IMR-90 (cell line): ENCODE results near the gene ROBO2. TPM values are rescaled to one million over a fixed set of nuclear protein-coding genes. Genes with fewer than 3 reads are reported as not detected.
A peak's percentile ranks its signal among the peaks of the same experiment; 100 is the strongest.

Source experiments
- ATAC-seq: fragments of 200-7000 bp; cut with Tn5 transposase; 2 replicates; pipeline ENCODE4 v1.9.1; 2020; ENCODE audit warnings: low read depth, mild to moderate bottlenecking, moderate library complexity
- BruUV-seq: library from RNA; stranded (reverse); fragments of 400-500 nt; replicated peaks from 2 replicates; lab custom pipeline; 2021; lab: Mats Ljungman, UMichigan
- CTCF ChIA-PET: fragments of 300-600 bp; formaldehyde crosslinking; extraction: SDS; loops from one replicate; lab custom pipeline; 2021; ENCODE audit warnings: antibody characterized with exemption; lab: Yijun Ruan, JAX
- POLR2A ChIA-PET: fragments of 300-600 bp; sonication (Branson Sonifier 250); formaldehyde crosslinking; loops from one replicate; lab custom pipeline; 2022; ENCODE audit warnings: antibody characterized with exemption; ENCODE audit not compliant: unreplicated experiment; lab: Charles Lee
- DNase-seq: peaks from one replicate; pipeline ENCODE4 v3.0.0; 2013
- H2AFZ ChIP-seq: replicated peaks from 2 replicates; pipeline ENCODE3; 2013; ENCODE audit warnings: low read length, mild to moderate bottlenecking; ENCODE audit not compliant: poor library complexity
- H2AK5ac ChIP-seq: 2 replicates; pipeline ENCODE4 v1.6.1; 2013; ENCODE audit warnings: low read depth, low read length, inconsistent platforms
- H2AK9ac ChIP-seq: replicated peaks from 2 replicates; pipeline ENCODE3; 2013; ENCODE audit warnings: mild to moderate bottlenecking, low read depth, low read length, moderate library complexity; ENCODE audit not compliant: poor library complexity
- H2BK120ac ChIP-seq: 2 replicates; pipeline ENCODE4 v1.6.1; 2013; ENCODE audit warnings: low read depth, low read length, inconsistent platforms
- H2BK15ac ChIP-seq: 3 replicates; pipeline ENCODE4 v1.6.1; 2013; ENCODE audit warnings: low read depth, low read length, inconsistent platforms
- H2BK20ac ChIP-seq: 2 replicates; pipeline ENCODE4 v1.6.1; 2013; ENCODE audit warnings: low read depth, mild to moderate bottlenecking, inconsistent platforms, low read length, moderate library complexity
- H2BK5ac ChIP-seq: 2 replicates; pipeline ENCODE4 v1.6.1; 2013; ENCODE audit warnings: mild to moderate bottlenecking, low read depth, low read length, inconsistent platforms; ENCODE audit not compliant: poor library complexity, severe bottlenecking
- H3K14ac ChIP-seq: replicated peaks from 2 replicates; pipeline ENCODE4 v1.6.1; 2013; ENCODE audit warnings: low read depth, low read length, inconsistent platforms
- H3K18ac ChIP-seq: 2 replicates; pipeline ENCODE4 v1.6.1; 2013; ENCODE audit warnings: low read depth, low read length, control low read depth
- H3K23ac ChIP-seq: 2 replicates; pipeline ENCODE4 v1.6.1; 2013; ENCODE audit warnings: low read depth, low read length, inconsistent platforms
- H3K27ac ChIP-seq: 2 replicates; pipeline ENCODE4 v1.5.1; 2013; ENCODE audit warnings: mild to moderate bottlenecking, control low read depth, low read length; ENCODE audit not compliant: insufficient read depth
- H3K27me3 ChIP-seq: 2 replicates; pipeline ENCODE4 v1.6.1; 2013; ENCODE audit warnings: low read length; ENCODE audit not compliant: control insufficient read depth, insufficient read depth
- H3K36me3 ChIP-seq: 2 replicates; pipeline ENCODE4 v1.6.1; 2013; ENCODE audit warnings: low read length, mixed read lengths; ENCODE audit not compliant: control insufficient read depth, insufficient read depth
- H3K4ac ChIP-seq: 2 replicates; pipeline ENCODE4 v1.6.1; 2013; ENCODE audit warnings: low read depth, low read length, inconsistent platforms
- H3K4me1 ChIP-seq: 2 replicates; pipeline ENCODE4 v1.6.1; 2013; ENCODE audit warnings: low read length, mixed read lengths; ENCODE audit not compliant: control insufficient read depth, insufficient read depth
- H3K4me2 ChIP-seq: 2 replicates; pipeline ENCODE4 v1.6.1; 2013; ENCODE audit warnings: low read depth, mild to moderate bottlenecking, control low read depth, low read length, moderate library complexity
- H3K4me3 ChIP-seq: 2 replicates; pipeline ENCODE4 v1.5.1; 2013; ENCODE audit warnings: low read depth, mild to moderate bottlenecking, control low read depth, low read length, moderate library complexity; ENCODE audit not compliant: insufficient read depth
- H3K56ac ChIP-seq: 2 replicates; pipeline ENCODE4 v1.6.1; 2013; ENCODE audit warnings: low read length, inconsistent platforms; ENCODE audit not compliant: insufficient read depth; ENCODE audit errors: extremely low read depth
- H3K79me1 ChIP-seq, 2 experiments: 2 replicates each; pipeline ENCODE4 v1.6.1; 2013; ENCODE audit warnings: low read length in 2 of 2, inconsistent platforms in 1 of 2, low read depth in 1 of 2
- H3K9ac ChIP-seq: 2 replicates; pipeline ENCODE4 v1.6.1; 2013; ENCODE audit warnings: low read depth, low read length, control low read depth
- H3K9me1 ChIP-seq: 2 replicates; pipeline ENCODE4 v1.6.1; 2013; ENCODE audit warnings: low read length, inconsistent platforms; ENCODE audit not compliant: insufficient read depth
- H3K9me3 ChIP-seq: 2 replicates; pipeline ENCODE4 v1.6.1; 2013; ENCODE audit warnings: low read length; ENCODE audit not compliant: control insufficient read depth, insufficient read depth
- H4K20me1 ChIP-seq: 2 replicates; pipeline ENCODE4 v1.6.1; 2013; ENCODE audit warnings: low read length, inconsistent platforms; ENCODE audit not compliant: insufficient read depth
- H4K5ac ChIP-seq: 2 replicates; pipeline ENCODE4 v1.6.1; 2013; ENCODE audit warnings: mild to moderate bottlenecking, low read depth, low read length, control low read depth
- H4K8ac ChIP-seq, 2 experiments: 2 replicates each; pipeline ENCODE4 v1.6.1; 2013; ENCODE audit warnings: low read depth in 2 of 2, low read length in 2 of 2, control low read depth in 1 of 2, inconsistent platforms in 1 of 2
- H4K91ac ChIP-seq: 2 replicates; pipeline ENCODE4 v1.6.1; 2013; ENCODE audit warnings: low read depth, low read length, inconsistent platforms; ENCODE audit not compliant: insufficient read depth
- FOS ChIP-seq: fragments of 150-350 bp; IDR thresholded peaks from 2 replicates; pipeline ENCODE4 v1.6.1; 2016; ENCODE audit warnings: low read depth, low read length
- WGBS, 2 experiments: methylation state at CpG; one replicate each; pipeline versions ENCODE4 v1.1.5 to v1.1.7; 2013; ENCODE audit warnings: missing lambda C conversion rate in 2 of 2; ENCODE audit not compliant: insufficient read length in 1 of 2; ENCODE audit errors: extremely low coverage in 2 of 2; 5-methylcytosine and 5-hydroxymethylcytosine counted together
- dilution Hi-C: fragments of 300-500 bp; cut with HindIII; formaldehyde crosslinking; loops from one replicate; pipeline ENCODE4 v1.14.3; 2018; ENCODE audit warnings: low sequenced_read_pairs; ENCODE audit not compliant: unreplicated experiment
- in situ Hi-C: fragments of 300-500 bp; cut with MboI; formaldehyde crosslinking; loops from 3 replicates; pipeline ENCODE4 v1.14.3; 2019; ENCODE audit warnings: low sequenced_read_pairs, inconsistent platforms, mixed read lengths
- intact Hi-C: fragments of 100-400 bp; cut with micrococcal nuclease; formaldehyde crosslinking; loops from 2 replicates; pipeline ENCODE4 v1.10.0; 2022
- polyA plus RNA-seq, 3 experiments: library from polyadenylated mRNA; depleted of rRNA; stranded (reverse); fragments of >200 nt; gene quantifications; 2 replicates each; pipeline ENCODE4 v1.2.3, GENCODE V29; 2012; ENCODE audit warnings: low replicate concordance in 1 of 3
- total RNA-seq: library from RNA; depleted of rRNA; stranded (reverse); fragments of >200 nt; gene quantifications from 2 replicates; pipeline ENCODE4 v1.2.3, GENCODE V29; 2012
- TF ChIP-seq, protein P1 (sequence below): conservative IDR thresholded peaks from 2 replicates; pipeline ENCODE4 v1.5.1; 2012; ENCODE audit warnings: mild to moderate bottlenecking, low read depth, low read length, improper control_type of control experiment

Gene ROBO2
- total and polyA plus RNA-seq, 2 of the 4 experiments (the other 2 are of a cell fraction), result 9.3 to 14.5 TPM

DNA sequence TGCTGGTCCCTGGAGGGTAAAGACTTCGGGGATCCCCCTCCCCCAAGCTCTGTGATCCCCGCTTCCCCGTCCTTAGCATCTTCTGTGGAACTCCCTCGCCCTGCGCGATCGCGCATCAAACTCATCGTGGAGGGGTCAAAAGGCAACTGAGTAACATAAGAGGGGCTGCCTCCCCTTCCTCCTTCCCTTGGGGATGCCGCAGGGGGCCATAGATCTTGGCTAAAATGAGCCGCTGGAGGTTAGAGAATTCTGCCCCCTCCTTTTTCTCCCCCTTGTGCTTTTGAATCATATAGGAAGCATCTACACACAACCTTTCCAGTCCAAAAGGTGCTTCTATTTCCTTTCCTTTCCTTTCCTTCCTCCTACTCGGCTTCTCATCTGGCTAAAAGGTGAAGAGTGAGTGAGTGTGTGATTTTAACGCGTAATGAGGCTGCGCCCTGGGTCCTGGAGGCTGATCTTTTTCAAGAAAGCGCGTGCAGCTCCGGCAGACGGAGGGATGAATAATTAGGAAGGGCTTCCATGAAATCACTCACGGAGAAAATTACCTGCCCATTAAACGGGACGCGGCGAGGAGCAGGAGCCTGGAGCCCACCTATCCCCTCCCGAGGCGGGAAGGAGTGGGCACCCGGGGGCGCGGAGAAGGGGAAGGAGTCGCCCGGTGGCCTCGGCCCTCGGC lies 831 bp upstream of the ROBO2 start:
- Histone ChIP-seq H2BK5ac (no peak overlapping the region), H3K9me3 (no peaks in the 10 kb centered on the region), H2AK9ac (peak overlapping the region; percentile 28), H3K4ac (no peak overlapping the region), H3K18ac (no peak overlapping the region), H3K4me2 (peak overlapping the region; percentile 97), H3K14ac (no peak overlapping the region), H4K91ac (no peak overlapping the region), H3K27ac (no peak overlapping the region), H3K79me1 (no peaks in the 10 kb centered on the region), H2BK20ac (no peak overlapping the region), H3K9me1 (no peaks in the 10 kb centered on the region), H2AK5ac (no peak overlapping the region), H3K36me3 (no peaks in the 10 kb centered on the region), H4K20me1 (no peaks in the 10 kb centered on the region), H3K56ac (no peak overlapping the region; the same call in 1 of the 2 replicates), H3K9ac (no peak overlapping the region), H2BK15ac (no peak overlapping the region), H2BK120ac (no peak overlapping the region), H4K8ac (no peak overlapping the region), H3K4me3 (peak overlapping the region; percentile 48), H4K5ac (no peak overlapping the region), H3K27me3 (peaks cover 29% of the 10 kb centered on the region), H3K4me1 (no peaks in the 10 kb centered on the region), H3K23ac (peak overlapping the region; percentile 65; the same call in 1 of the 2 replicates), H2AFZ (peak overlapping the region; percentile 87)
- 0% methylated on average over 3 of the region's 33 CpGs; no CpG with 5 or more reads in 1 of the 2 experiments for WGBS, 2 experiments
- no peak for TF ChIP-seq FOS
- TF ChIP-seq, protein P1, sequence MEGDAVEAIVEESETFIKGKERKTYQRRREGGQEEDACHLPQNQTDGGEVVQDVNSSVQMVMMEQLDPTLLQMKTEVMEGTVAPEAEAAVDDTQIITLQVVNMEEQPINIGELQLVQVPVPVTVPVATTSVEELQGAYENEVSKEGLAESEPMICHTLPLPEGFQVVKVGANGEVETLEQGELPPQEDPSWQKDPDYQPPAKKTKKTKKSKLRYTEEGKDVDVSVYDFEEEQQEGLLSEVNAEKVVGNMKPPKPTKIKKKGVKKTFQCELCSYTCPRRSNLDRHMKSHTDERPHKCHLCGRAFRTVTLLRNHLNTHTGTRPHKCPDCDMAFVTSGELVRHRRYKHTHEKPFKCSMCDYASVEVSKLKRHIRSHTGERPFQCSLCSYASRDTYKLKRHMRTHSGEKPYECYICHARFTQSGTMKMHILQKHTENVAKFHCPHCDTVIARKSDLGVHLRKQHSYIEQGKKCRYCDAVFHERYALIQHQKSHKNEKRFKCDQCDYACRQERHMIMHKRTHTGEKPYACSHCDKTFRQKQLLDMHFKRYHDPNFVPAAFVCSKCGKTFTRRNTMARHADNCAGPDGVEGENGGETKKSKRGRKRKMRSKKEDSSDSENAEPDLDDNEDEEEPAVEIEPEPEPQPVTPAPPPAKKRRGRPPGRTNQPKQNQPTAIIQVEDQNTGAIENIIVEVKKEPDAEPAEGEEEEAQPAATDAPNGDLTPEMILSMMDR, result no peak
- intact Hi-C loops, result loop anchor here (1.0 to 10.0 kb wide), 7 partner anchors 216 to 1606 kb away; no protein-coding TSS in a partner anchor
- ATAC-seq, result peak; percentile 13
- ChIA-PET CTCF (interaction anchor here (0.5 to 1.9 kb wide), 12 partner anchors 7 to 1607 kb away, joined by 3 to 8 read pairs (median 3); no protein-coding TSS in a partner anchor), POLR2A (no interaction called here)
- dilution Hi-C loops, result no loop called here
- BruUV-seq, result no TSS peak
- in situ Hi-C loops, result loop anchor here (5.0 to 25.0 kb wide), 4 partner anchors 218 to 1606 kb away; no protein-coding TSS in a partner anchor
- peak; percentile 11 for DNase-seq
